Suprapubic skin (tissue), 4 donors: ENCODE results near the gene TAF1B. TPM values are rescaled to one million over a fixed set of nuclear protein-coding genes. Genes with fewer than 3 reads are reported as not detected.

Experiments used
- DNase-seq, 2 donors: peaks; one replicate each; pipeline ENCODE4 v3.0.0-alpha.2; 2019; ENCODE audit warnings: low spot score in 2 of 2
- H3K27ac ChIP-seq: fragments of 200-600 bp; sonication (generic); one replicate; pipeline ENCODE4 v1.5.1; 2019
- H3K27me3 ChIP-seq: fragments of 200-600 bp; sonication (generic); one replicate; pipeline ENCODE4 v1.5.1; 2019
- H3K36me3 ChIP-seq: fragments of 200-600 bp; sonication (generic); one replicate; pipeline ENCODE4 v1.5.1; 2019
- H3K4me1 ChIP-seq: fragments of 200-600 bp; sonication (generic); one replicate; pipeline ENCODE4 v1.5.1; 2019
- H3K4me3 ChIP-seq: fragments of 200-600 bp; sonication (generic); one replicate; pipeline ENCODE4 v1.5.1; 2019; ENCODE audit warnings: mild to moderate bottlenecking
- H3K9me3 ChIP-seq: fragments of 200-600 bp; sonication (generic); one replicate; pipeline ENCODE4 v1.5.1; 2019
- EP300 ChIP-seq: sonication (generic); formaldehyde crosslinking; IDR thresholded peaks from one replicate; pipeline ENCODE4 v1.6.1; 2017; ENCODE audit warnings: antibody characterized with exemption
- POLR2A ChIP-seq, 2 donors: fragments of 450-650 bp; IDR thresholded peaks; one replicate each; pipeline ENCODE4 v1.6.1; 2017; ENCODE audit warnings: antibody characterized with exemption in 2 of 2, mild to moderate bottlenecking in 2 of 2, moderate library complexity in 2 of 2
- POLR2AphosphoS5 ChIP-seq, 3 donors: sonication (generic); formaldehyde crosslinking; IDR thresholded peaks; one replicate each; pipeline ENCODE4 v1.6.1; 2017; ENCODE audit warnings: antibody characterized with exemption in 3 of 3
- WGBS: methylation state at CpG from one replicate; pipeline ENCODE4 v1.1.5; 2018; 5-methylcytosine and 5-hydroxymethylcytosine counted together
- total RNA-seq, 4 donors: library from RNA; depleted of rRNA; stranded (reverse); fragments of >200 nt; gene quantifications; one replicate each; pipeline ENCODE4 v1.1.0, GENCODE V29; 2016
- TF ChIP-seq, protein P1 (sequence below), 2 donors: fragments of 200-600 bp in 1 of 2; fragments of 450-650 bp in 1 of 2; sonication (generic) in 1 of 2; IDR thresholded peaks; one replicate each; pipeline ENCODE4 v1.5.1; 2016 to 2019; ENCODE audit warnings: antibody characterized with exemption in 2 of 2, mild to moderate bottlenecking in 1 of 2, moderate library complexity in 1 of 2

The TAF1B gene
- 10 to 100 TPM; 12.7 to 24.0 (median 18.0) TPM for total RNA-seq

DNA sequence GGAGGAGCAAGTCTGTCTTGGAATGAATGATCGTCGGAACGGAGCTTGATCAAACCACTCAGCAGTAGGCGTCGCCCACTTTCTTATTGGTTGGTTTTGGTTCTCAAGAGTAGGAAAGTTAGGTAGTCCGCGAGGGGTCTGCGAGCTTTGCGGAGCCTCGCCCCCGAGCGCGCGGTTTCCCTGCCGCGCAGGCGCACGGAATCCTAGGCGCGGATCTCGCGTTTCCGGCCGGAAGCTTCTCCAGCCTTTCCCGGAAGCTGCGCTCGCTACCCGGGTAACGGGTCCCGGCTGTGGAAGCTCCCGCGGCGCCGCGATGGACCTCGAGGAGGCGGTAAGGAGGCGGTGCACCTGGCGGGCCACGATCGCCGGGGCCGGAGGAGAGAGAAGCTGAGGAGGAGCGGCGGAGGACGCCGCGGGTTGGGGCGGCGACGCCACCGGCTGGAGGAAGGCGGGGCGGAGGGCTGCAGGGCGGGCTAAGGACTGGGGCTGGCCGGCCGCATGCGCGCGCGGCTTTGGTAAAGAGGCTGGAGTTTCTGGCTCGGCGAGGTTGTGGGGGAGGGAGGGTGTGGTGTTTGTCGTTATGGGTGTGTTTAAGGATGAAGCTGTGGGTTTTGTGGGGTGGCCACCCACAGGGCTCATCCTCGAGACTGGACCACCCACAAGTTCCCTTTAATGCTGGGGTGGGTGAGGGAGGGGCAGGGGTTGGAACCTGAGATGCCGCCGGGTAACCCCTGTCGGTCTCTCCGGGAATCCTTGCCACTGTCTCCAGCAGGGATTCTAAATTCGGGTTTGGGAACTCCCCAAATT, at the start of gene TAF1B:
Gene TAF1B (plus strand): TSS at position 246 of the 807 bp plus-strand sequence. CDS start 68 bp downstream, at position 314.
- Histone ChIP-seq H3K27ac (peak within 1 kb of the TSS; percentile 96), H3K9me3 (no peaks in the 10 kb centered on the region), H3K4me1 (peaks cover 48% of the 10 kb centered on the region), H3K4me3 (peak within 1 kb of the TSS; percentile 77), H3K36me3 (peaks cover 3% of the 10 kb centered on the region), H3K27me3 (no peaks in the 10 kb centered on the region)
- DNase-seq: peak; percentile 90 to 92
- TF ChIP-seq POLR2AphosphoS5 (IDR thresholded peaks at IDR 0.05): peak in 2 of 3 donors; percentile 80 to 86
- TF ChIP-seq POLR2A (IDR thresholded peaks at IDR 0.05): peak in 1 of 2 donors; percentile 63
- no peak for TF ChIP-seq EP300
- TF ChIP-seq, protein P1, sequence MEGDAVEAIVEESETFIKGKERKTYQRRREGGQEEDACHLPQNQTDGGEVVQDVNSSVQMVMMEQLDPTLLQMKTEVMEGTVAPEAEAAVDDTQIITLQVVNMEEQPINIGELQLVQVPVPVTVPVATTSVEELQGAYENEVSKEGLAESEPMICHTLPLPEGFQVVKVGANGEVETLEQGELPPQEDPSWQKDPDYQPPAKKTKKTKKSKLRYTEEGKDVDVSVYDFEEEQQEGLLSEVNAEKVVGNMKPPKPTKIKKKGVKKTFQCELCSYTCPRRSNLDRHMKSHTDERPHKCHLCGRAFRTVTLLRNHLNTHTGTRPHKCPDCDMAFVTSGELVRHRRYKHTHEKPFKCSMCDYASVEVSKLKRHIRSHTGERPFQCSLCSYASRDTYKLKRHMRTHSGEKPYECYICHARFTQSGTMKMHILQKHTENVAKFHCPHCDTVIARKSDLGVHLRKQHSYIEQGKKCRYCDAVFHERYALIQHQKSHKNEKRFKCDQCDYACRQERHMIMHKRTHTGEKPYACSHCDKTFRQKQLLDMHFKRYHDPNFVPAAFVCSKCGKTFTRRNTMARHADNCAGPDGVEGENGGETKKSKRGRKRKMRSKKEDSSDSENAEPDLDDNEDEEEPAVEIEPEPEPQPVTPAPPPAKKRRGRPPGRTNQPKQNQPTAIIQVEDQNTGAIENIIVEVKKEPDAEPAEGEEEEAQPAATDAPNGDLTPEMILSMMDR (IDR thresholded peaks at IDR 0.05): peak in 1 of 2 donors; percentile 10
- WGBS: under 1% methylated on average over 68 of the region's 70 CpGs

DNA sequence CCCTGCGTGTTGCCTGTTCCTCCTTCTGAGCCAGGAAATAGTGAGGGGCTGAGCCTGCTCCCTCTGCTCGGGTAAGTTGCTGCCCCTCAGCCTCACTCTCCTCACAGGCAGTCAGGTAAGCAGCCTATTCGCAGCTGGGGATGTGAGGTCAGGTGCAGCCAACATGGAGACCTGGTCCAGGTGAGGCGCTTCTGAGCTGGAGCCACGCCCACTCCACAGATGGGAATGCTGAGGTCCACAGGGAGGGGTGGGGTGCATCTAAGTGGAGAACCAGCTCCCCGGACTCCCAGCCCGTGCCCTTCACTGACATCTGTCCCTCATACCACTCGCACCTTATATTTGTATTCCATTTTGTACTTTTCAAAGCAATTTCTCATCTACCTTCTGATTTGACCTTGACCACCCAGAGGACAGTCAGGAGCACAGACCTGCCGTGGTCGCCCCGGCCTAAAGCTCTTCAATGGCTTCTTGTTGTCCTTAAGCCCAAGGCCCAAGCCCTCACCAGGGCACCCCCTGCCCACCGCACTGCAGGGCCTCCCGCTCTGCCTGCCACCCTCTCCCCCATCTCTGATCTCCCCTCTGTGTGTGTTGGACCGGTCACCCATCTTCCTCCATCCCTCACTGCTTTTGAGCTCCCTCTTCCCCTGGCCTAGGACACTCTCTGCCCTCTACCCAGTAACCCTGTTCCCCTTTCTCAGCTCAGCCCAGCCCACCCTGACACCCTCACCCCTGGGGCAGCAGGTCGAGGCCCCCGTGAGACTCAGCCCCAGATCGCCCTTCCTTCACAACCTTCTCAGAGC, 49.2 kb upstream of the TAF1B start:
- DNase-seq: peak in 1 of 2 donors; percentile 72
- Histone ChIP-seq H3K4me1 (peaks cover 27% of the 10 kb centered on the region), H3K36me3 (no peaks in the 10 kb centered on the region), H3K27ac (no peak overlapping the region), H3K9me3 (no peaks in the 10 kb centered on the region), H3K4me3 (no peak overlapping the region), H3K27me3 (no peaks in the 10 kb centered on the region)
- TF ChIP-seq POLR2A (IDR thresholded peaks at IDR 0.05) (no peak), POLR2AphosphoS5 (IDR thresholded peaks at IDR 0.05) (no peak), EP300 (no peak)
- TF ChIP-seq, protein P1 (IDR thresholded peaks at IDR 0.05): no peak
- 94% methylated on average over 14 of the region's 17 CpGs for WGBS

- H3K4me1 ChIP-seq: peaks cover 36% of the 10 kb centered on the region
- no peak overlapping the region for H3K27ac ChIP-seq
- TF ChIP-seq POLR2A (IDR thresholded peaks at IDR 0.05) (no peak), EP300 (no peak), POLR2AphosphoS5 (IDR thresholded peaks at IDR 0.05) (no peak)
- TF ChIP-seq, protein P1 (IDR thresholded peaks at IDR 0.05): no peak
- peak in 1 of 2 donors; percentile 64 for DNase-seq
- no peak overlapping the region for H3K4me3 ChIP-seq
- H3K9me3 ChIP-seq: no peaks in the 10 kb centered on the region
- H3K36me3 ChIP-seq: no peaks in the 10 kb centered on the region
- 58% methylated on average over 6 of the region's 6 CpGs for WGBS
- no peaks in the 10 kb centered on the region for H3K27me3 ChIP-seq
Observed at GRCh38 chr2:9795071-9795470, 48.2 kb upstream of the TAF1B start.

DNA sequence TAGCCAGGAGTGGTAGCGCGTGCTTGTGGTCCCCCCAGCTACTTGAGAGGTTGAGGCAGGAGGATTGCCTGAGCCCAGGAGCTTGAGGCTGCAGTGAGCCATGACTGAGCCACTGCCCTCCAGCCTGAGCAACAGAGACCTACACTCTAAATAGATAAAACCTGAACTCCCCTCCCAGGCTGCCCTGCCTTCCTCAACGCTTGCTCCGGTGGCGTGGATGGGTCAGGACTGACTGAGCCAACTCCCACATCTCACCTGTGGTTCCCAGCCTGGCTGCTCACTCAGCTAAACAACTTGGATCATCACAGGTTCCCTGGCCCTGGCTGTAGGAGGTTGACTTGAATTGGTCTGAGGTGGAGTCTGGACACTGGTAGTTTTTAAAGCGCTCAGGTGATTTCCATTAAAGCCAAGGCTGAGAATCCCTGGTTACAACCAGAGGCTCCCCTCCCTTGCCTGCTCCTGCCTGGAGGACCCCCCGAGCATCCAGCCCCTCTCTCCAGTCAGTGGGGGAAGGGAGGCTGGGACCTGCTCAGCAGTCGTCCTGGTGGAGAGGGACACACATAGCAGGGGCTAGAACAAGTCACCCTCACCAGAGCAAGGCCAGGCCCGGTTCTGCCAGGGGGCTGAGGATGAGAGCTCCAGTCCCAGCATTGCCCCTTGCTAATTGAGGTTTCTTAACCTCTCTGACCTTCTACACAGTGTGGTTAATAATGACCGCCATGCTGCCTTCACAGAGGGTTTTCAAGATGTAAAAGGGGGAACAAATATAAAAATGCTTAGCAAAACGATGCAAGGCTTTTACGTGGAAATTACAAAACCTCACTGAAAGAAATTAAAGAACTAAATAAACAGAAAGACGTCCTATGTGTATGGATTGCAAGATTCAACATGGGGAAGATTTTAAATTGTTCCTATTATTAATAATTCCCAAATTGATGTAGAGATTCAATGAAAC, 46.9 kb upstream of the TAF1B start:
- Histone ChIP-seq H3K27me3 (no peaks in the 10 kb centered on the region), H3K27ac (no peak overlapping the region), H3K4me3 (no peak overlapping the region), H3K36me3 (no peaks in the 10 kb centered on the region), H3K9me3 (no peaks in the 10 kb centered on the region), H3K4me1 (peaks cover 49% of the 10 kb centered on the region)
- TF ChIP-seq EP300: no peak
- TF ChIP-seq POLR2A (IDR thresholded peaks at IDR 0.05): no peak
- TF ChIP-seq, protein P1 (IDR thresholded peaks at IDR 0.05): no peak
- TF ChIP-seq POLR2AphosphoS5 (IDR thresholded peaks at IDR 0.05): no peak
- 81% methylated on average over 10 of the region's 13 CpGs for WGBS
- peak in 1 of 2 donors; percentile 71 for DNase-seq
